Panc1 (cell line): ENCODE results near the gene PCED1B. TPM values are rescaled to one million over a fixed set of nuclear protein-coding genes. Genes with fewer than 3 reads are reported as not detected.

Experiments used
- ATAC-seq: fragments of 200-7000 bp; cut with Tn5 transposase; 2 replicates; pipeline ENCODE4 v1.9.1; 2020; ENCODE audit warnings: mild to moderate bottlenecking, moderate library complexity
- BruUV-seq: library from RNA; stranded (reverse); fragments of 400-500 nt; replicated peaks from 2 replicates; lab custom pipeline; 2021; lab: Mats Ljungman, UMichigan
- CTCF ChIA-PET: fragments of 300-600 bp; sonication (Branson Sonifier 250); formaldehyde crosslinking; loops from one replicate; lab custom pipeline; 2022; ENCODE audit warnings: antibody characterized with exemption; lab: Charles Lee
- POLR2A ChIA-PET: fragments of 300-600 bp; sonication (Branson Sonifier 250); formaldehyde crosslinking; loops from one replicate; lab custom pipeline; 2022; ENCODE audit warnings: antibody characterized with exemption; lab: Charles Lee
- DNase-seq: peaks from one replicate; pipeline ENCODE4 v3.0.0-alpha.2; 2010; ENCODE audit warnings: low read depth, low spot score
- H3K27ac ChIP-seq: 2 replicates; pipeline ENCODE4 v1.5.1; 2011; ENCODE audit warnings: mild to moderate bottlenecking, low read length, inconsistent platforms
- H3K27me3 ChIP-seq: fragments of 200-500 bp; sonication (Bioruptor generic); 2 replicates; pipeline ENCODE4 v1.6.0; 2014; ENCODE audit warnings: low read length, inconsistent platforms; ENCODE audit not compliant: control insufficient read depth, insufficient read depth
- H3K36me3 ChIP-seq: fragments of 200-500 bp; sonication (Bioruptor generic); 2 replicates; pipeline ENCODE4 v1.5.1; 2014; ENCODE audit warnings: inconsistent platforms, mild to moderate bottlenecking, low read length, moderate library complexity; ENCODE audit not compliant: control insufficient read depth, insufficient read depth
- H3K4me1 ChIP-seq: 2 replicates; pipeline ENCODE4 v1.5.1; 2011; ENCODE audit warnings: inconsistent platforms, mild to moderate bottlenecking, low read length, moderate library complexity; ENCODE audit not compliant: control insufficient read depth, insufficient read depth
- H3K4me3 ChIP-seq, 2 experiments: 2 replicates each; pipeline ENCODE4 v1.5.1; 2011 to 2012; ENCODE audit warnings: low read depth in 2 of 2, low read length in 2 of 2, mild to moderate bottlenecking in 2 of 2, inconsistent platforms in 1 of 2, moderate library complexity in 1 of 2
- H3K9me3 ChIP-seq: fragments of 200-500 bp; sonication (Bioruptor generic); 2 replicates; pipeline ENCODE4 v1.5.1; 2014; ENCODE audit warnings: low read depth, mild to moderate bottlenecking, inconsistent platforms, low read length, moderate library complexity; ENCODE audit not compliant: control insufficient read depth, insufficient read depth
- POLR2AphosphoS5 ChIP-seq: IDR thresholded peaks from 2 replicates; pipeline ENCODE4 v1.6.1; 2012; ENCODE audit warnings: mild to moderate bottlenecking, low read depth, low read length, moderate library complexity
- SIN3A ChIP-seq: IDR thresholded peaks from 2 replicates; pipeline ENCODE4 v1.6.1; 2012; ENCODE audit warnings: low read depth, mild to moderate bottlenecking, low read length, moderate library complexity, borderline replicate concordance; ENCODE audit not compliant: insufficient read depth
- TCF7L2 ChIP-seq: IDR thresholded peaks from 2 replicates; pipeline ENCODE4 v1.6.1; 2011; ENCODE audit warnings: mild to moderate bottlenecking, low read depth, low read length, inconsistent platforms
- in situ Hi-C: cut with HindIII; loops from 2 replicates; pipeline ENCODE4 v1.10.0; 2016; ENCODE audit warnings: low sequenced_read_pairs, low pct_unique_long_range_greater_than_20kb
- intact Hi-C: fragments of 100-400 bp; cut with micrococcal nuclease; formaldehyde crosslinking; loops from one replicate; pipeline ENCODE4 v1.10.0; 2022; ENCODE audit not compliant: unreplicated experiment
- total RNA-seq: library from RNA; stranded (reverse); gene quantifications from one replicate; pipeline ENCODE4 v1.2.1, GENCODE V29; 2021; ENCODE audit not compliant: unreplicated experiment
- TF ChIP-seq, protein P1 (sequence below): fragments of 450-650 bp; IDR thresholded peaks from 2 replicates; pipeline ENCODE4 v1.5.1; 2017; ENCODE audit warnings: mild to moderate bottlenecking
- TF ChIP-seq, protein P2 (sequence below), 2 experiments: IDR thresholded peaks; 2 replicates each; pipeline ENCODE4 v1.6.1; 2011 to 2012; ENCODE audit warnings: low read depth in 2 of 2, control low read depth in 1 of 2, low read length in 1 of 2, mild to moderate bottlenecking in 1 of 2, moderate library complexity in 1 of 2; ENCODE audit not compliant: insufficient read depth in 1 of 2

PCED1B gene
- total RNA-seq, 1 experiment from 2014 or later: 0.82 TPM

DNA sequence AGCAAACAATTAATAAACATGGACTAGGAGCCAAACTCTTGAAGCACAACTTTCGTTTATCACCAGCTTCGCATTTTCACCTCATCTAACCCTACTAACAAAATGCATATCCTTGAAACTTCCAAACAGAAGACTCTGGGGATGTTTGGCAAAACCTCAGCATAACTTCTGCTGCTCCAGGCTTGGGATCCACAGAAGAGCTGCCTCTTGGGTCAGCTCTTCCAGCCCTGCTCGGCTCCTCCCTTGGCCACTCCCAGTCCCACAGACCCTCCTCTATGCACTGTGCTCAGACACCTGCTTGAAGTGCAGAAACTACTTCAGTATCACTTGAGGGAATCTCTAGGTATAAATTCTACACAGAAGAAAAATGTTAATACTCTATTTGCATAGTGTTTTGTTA is 110.3 kb downstream of the PCED1B start:
- H3K4me3 ChIP-seq: no peak overlapping the region
- ATAC-seq (no peak), DNase-seq (no peak)
- TF ChIP-seq SIN3A (no peak), POLR2AphosphoS5 (no peak), TCF7L2 (no peak)
- TF ChIP-seq, protein P1, sequence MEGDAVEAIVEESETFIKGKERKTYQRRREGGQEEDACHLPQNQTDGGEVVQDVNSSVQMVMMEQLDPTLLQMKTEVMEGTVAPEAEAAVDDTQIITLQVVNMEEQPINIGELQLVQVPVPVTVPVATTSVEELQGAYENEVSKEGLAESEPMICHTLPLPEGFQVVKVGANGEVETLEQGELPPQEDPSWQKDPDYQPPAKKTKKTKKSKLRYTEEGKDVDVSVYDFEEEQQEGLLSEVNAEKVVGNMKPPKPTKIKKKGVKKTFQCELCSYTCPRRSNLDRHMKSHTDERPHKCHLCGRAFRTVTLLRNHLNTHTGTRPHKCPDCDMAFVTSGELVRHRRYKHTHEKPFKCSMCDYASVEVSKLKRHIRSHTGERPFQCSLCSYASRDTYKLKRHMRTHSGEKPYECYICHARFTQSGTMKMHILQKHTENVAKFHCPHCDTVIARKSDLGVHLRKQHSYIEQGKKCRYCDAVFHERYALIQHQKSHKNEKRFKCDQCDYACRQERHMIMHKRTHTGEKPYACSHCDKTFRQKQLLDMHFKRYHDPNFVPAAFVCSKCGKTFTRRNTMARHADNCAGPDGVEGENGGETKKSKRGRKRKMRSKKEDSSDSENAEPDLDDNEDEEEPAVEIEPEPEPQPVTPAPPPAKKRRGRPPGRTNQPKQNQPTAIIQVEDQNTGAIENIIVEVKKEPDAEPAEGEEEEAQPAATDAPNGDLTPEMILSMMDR: no peak
- TF ChIP-seq, protein P2, sequence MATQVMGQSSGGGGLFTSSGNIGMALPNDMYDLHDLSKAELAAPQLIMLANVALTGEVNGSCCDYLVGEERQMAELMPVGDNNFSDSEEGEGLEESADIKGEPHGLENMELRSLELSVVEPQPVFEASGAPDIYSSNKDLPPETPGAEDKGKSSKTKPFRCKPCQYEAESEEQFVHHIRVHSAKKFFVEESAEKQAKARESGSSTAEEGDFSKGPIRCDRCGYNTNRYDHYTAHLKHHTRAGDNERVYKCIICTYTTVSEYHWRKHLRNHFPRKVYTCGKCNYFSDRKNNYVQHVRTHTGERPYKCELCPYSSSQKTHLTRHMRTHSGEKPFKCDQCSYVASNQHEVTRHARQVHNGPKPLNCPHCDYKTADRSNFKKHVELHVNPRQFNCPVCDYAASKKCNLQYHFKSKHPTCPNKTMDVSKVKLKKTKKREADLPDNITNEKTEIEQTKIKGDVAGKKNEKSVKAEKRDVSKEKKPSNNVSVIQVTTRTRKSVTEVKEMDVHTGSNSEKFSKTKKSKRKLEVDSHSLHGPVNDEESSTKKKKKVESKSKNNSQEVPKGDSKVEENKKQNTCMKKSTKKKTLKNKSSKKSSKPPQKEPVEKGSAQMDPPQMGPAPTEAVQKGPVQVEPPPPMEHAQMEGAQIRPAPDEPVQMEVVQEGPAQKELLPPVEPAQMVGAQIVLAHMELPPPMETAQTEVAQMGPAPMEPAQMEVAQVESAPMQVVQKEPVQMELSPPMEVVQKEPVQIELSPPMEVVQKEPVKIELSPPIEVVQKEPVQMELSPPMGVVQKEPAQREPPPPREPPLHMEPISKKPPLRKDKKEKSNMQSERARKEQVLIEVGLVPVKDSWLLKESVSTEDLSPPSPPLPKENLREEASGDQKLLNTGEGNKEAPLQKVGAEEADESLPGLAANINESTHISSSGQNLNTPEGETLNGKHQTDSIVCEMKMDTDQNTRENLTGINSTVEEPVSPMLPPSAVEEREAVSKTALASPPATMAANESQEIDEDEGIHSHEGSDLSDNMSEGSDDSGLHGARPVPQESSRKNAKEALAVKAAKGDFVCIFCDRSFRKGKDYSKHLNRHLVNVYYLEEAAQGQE (IDR thresholded peaks at IDR 0.05; ENCODE audit: insufficient read depth in 1 of 2, low read depth in 2 of 2, low read length in 1 of 2): no peak
- no TSS peak for BruUV-seq
- ChIA-PET POLR2A (no interaction called here), CTCF (no interaction called here)
- H3K4me1 ChIP-seq: 0 out of 2 replicates have a peak, but pooled peaks cover 3% of the 10 kb centered on the region
- no peaks in the 10 kb centered on the region for H3K27me3 ChIP-seq
- no peak overlapping the region for H3K27ac ChIP-seq
- H3K9me3 ChIP-seq: no peaks in the 10 kb centered on the region
- in situ Hi-C loops: no loop called here
- intact Hi-C loops: no loop called here
- H3K36me3 ChIP-seq: no peaks in the 10 kb centered on the region

DNA sequence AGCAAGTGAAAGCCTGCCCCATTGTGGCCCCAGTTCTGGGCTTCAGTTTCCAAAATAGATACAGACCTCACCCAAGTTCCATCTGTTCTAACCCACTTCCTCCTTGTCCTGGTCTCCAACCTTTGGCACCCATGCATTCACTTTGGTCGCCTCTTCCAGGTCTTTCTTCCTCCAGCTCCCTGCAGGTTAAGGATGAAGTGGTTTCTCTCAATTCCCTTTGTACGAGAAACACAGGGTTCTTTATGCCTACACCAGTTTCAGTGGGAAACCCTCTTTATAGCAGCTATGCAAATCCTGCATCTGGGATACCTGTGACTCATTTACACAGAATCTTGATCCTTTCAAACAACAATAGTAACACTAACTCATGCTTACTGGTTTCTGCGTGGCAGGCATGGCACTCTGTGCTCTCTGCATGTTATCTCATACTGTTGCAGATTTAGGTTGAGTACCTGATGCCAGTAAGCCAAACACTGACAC is 110.9 kb downstream of the PCED1B start:
- no TSS peak for BruUV-seq
- no peak for TF ChIP-seq POLR2AphosphoS5
- TF ChIP-seq TCF7L2: no peak
- TF ChIP-seq, protein P1: no peak
- TF ChIP-seq SIN3A: no peak
- ChIA-PET POLR2A (no interaction called here), CTCF (no interaction called here)
- Histone ChIP-seq H3K4me1 (0 out of 2 replicates have a peak, but pooled peaks cover 3% of the 10 kb centered on the region), H3K9me3 (no peaks in the 10 kb centered on the region), H3K27me3 (no peaks in the 10 kb centered on the region), H3K27ac (no peak overlapping the region), H3K4me3 (no peak overlapping the region), H3K36me3 (no peaks in the 10 kb centered on the region)
- no peak for DNase-seq
- intact Hi-C loops (no loop called here), in situ Hi-C loops (no loop called here)
- no peak for ATAC-seq
